CD14-positive monocyte (primary cell): Measurements from ENCODE around the gene EPPIN. TPM values are rescaled to one million over a fixed set of nuclear protein-coding genes. Genes with fewer than 3 reads are reported as not detected.

ENCODE experiments used
- DNase-seq, 3 donors: peaks; one replicate each; pipeline ENCODE4 v3.0.0-alpha.2; 2011 to 2022
- H2AFZ ChIP-seq: 2 replicates; pipeline ENCODE4 v1.6.0; 2012; ENCODE audit warnings: mild to moderate bottlenecking, low read depth, low read length, inconsistent platforms; ENCODE audit not compliant: insufficient read depth, poor library complexity, severe bottlenecking
- H3K27ac ChIP-seq, 2 donors: 1 replicate in 1 of 2; 2 replicates in 1 of 2; pipeline ENCODE4 v1.5.1; 2012 to 2013; ENCODE audit warnings: low read length in 2 of 2, control low read depth in 1 of 2, inconsistent platforms in 1 of 2, low read depth in 1 of 2, mild to moderate bottlenecking in 1 of 2
- H3K27me3 ChIP-seq, 2 donors: one replicate each; pipeline versions ENCODE4 v1.6.0 to v1.6.1; 2011 to 2013; ENCODE audit warnings: low read length in 2 of 2; ENCODE audit not compliant: control insufficient read depth in 2 of 2, insufficient read depth in 2 of 2
- H3K36me3 ChIP-seq, 2 donors: replicated peaks in 1 of 2; 1 replicate in 1 of 2; 2 replicates in 1 of 2; pipeline versions ENCODE4 v1.5.1 to v1.6.1; 2012 to 2013; ENCODE audit warnings: low read length in 2 of 2, control low read depth in 1 of 2, inconsistent platforms in 1 of 2, mild to moderate bottlenecking in 1 of 2; ENCODE audit not compliant: insufficient read depth in 2 of 2, control insufficient read depth in 1 of 2
- H3K4me1 ChIP-seq, 2 donors: 1 replicate in 1 of 2; 2 replicates in 1 of 2; pipeline versions ENCODE4 v1.5.1 to v1.6.1; 2012 to 2013; ENCODE audit warnings: low read length in 2 of 2, control low read depth in 1 of 2, inconsistent platforms in 1 of 2, mild to moderate bottlenecking in 1 of 2, moderate library complexity in 1 of 2; ENCODE audit not compliant: insufficient read depth in 2 of 2, control insufficient read depth in 1 of 2
- H3K4me2 ChIP-seq: replicated peaks from 2 replicates; pipeline ENCODE3; 2012; ENCODE audit warnings: low read length, moderate library complexity, mild to moderate bottlenecking; ENCODE audit not compliant: poor library complexity, severe bottlenecking; ENCODE audit errors: extremely low read depth
- H3K4me3 ChIP-seq, 3 experiments: fragments of 200-600 bp in 1 of 3; sonication (generic) in 1 of 3; replicated peaks in 1 of 3; 1 replicate in 2 of 3; 2 replicates in 1 of 3; pipeline ENCODE4 v1.5.1; 2011 to 2013; ENCODE audit warnings: low read length in 3 of 3, mild to moderate bottlenecking in 3 of 3, control low read depth in 2 of 3, low read depth in 2 of 3, inconsistent platforms in 1 of 3, moderate library complexity in 1 of 3
- H3K79me2 ChIP-seq: 2 replicates; pipeline ENCODE4 v1.6.0; 2012; ENCODE audit warnings: mild to moderate bottlenecking, control low read depth, inconsistent platforms, low read length, moderate library complexity; ENCODE audit not compliant: insufficient read depth
- H3K9ac ChIP-seq: 2 replicates; pipeline ENCODE4 v1.6.0; 2017; ENCODE audit warnings: low read length, mild to moderate bottlenecking; ENCODE audit not compliant: insufficient read depth, poor library complexity, severe bottlenecking
- H3K9me3 ChIP-seq, 2 donors: replicated peaks in 1 of 2; 1 replicate in 1 of 2; 2 replicates in 1 of 2; pipeline versions ENCODE4 v1.5.1 to v1.6.1; 2012 to 2013; ENCODE audit warnings: low read length in 2 of 2, control low read depth in 1 of 2; ENCODE audit not compliant: control insufficient read depth in 1 of 2, insufficient read depth in 1 of 2
- H4K20me1 ChIP-seq: 2 replicates; pipeline ENCODE4 v1.6.0; 2012; ENCODE audit warnings: mild to moderate bottlenecking, low read length, control low read depth, moderate library complexity; ENCODE audit not compliant: insufficient read depth
- H3K27ac Mint-ChIP-seq, 7 donors: one replicate each; pipeline ENCODE4 v1.8.0; 2020; ENCODE audit warnings: mild to moderate bottlenecking in 7 of 7, mixed read lengths in 7 of 7, moderate library complexity in 6 of 7, inconsistent platforms in 2 of 7
- H3K27me3 Mint-ChIP-seq, 3 donors: one replicate each; pipeline ENCODE4 v1.8.0; 2021 to 2022; ENCODE audit warnings: low read depth in 3 of 3, mild to moderate bottlenecking in 3 of 3, mixed read lengths in 3 of 3, moderate library complexity in 3 of 3, inconsistent platforms in 1 of 3
- H3K36me3 Mint-ChIP-seq, 2 donors: one replicate each; pipeline ENCODE4 v1.8.0; 2020; ENCODE audit warnings: mixed read lengths in 2 of 2, inconsistent platforms in 1 of 2, mild to moderate bottlenecking in 1 of 2
- H3K4me1 Mint-ChIP-seq: one replicate; pipeline ENCODE4 v1.8.0; 2020; ENCODE audit warnings: mild to moderate bottlenecking, mixed read lengths
- H3K4me3 Mint-ChIP-seq, 2 donors: one replicate each; pipeline ENCODE4 v1.8.0; 2020; ENCODE audit warnings: mild to moderate bottlenecking in 2 of 2, mixed read lengths in 2 of 2, moderate library complexity in 1 of 2
- H3K9me3 Mint-ChIP-seq, 7 donors: one replicate each; pipeline ENCODE4 v1.8.0; 2020 to 2022; ENCODE audit warnings: mixed read lengths in 7 of 7, mild to moderate bottlenecking in 6 of 7, moderate library complexity in 6 of 7, inconsistent platforms in 2 of 7
- WGBS: methylation state at CpG from one replicate; pipeline ENCODE4 v1.1.5; 2013; ENCODE audit warnings: missing lambda C conversion rate; ENCODE audit not compliant: insufficient coverage; 5-methylcytosine and 5-hydroxymethylcytosine counted together
- intact Hi-C, 2 donors: fragments of 100-400 bp; cut with micrococcal nuclease; formaldehyde crosslinking; loops; one replicate each; pipeline versions ENCODE4 v1.15.0 to v1.15.1; 2023
- polyA plus RNA-seq, 3 donors: library from polyadenylated mRNA; depleted of rRNA in 1 of 3; unstranded in 2 of 3; stranded (reverse) in 1 of 3; fragments of 300-500 nt in 2 of 3; fragments of >200 nt in 1 of 3; fragmentation: Illumina TruSeq in 2 of 3; gene quantifications; 1 replicate in 2 of 3; 2 replicates in 1 of 3; pipeline ENCODE4 v1.2.3, GENCODE V29; 2012 to 2021
- TF ChIP-seq, protein P1 (sequence below): fragments of 200-600 bp; IDR thresholded peaks from one replicate; pipeline ENCODE4 v1.8.0; 2022; ENCODE audit warnings: antibody characterized with exemption, mild to moderate bottlenecking

The EPPIN gene
- polyA plus RNA-seq, 3 donors, result not detected

DNA sequence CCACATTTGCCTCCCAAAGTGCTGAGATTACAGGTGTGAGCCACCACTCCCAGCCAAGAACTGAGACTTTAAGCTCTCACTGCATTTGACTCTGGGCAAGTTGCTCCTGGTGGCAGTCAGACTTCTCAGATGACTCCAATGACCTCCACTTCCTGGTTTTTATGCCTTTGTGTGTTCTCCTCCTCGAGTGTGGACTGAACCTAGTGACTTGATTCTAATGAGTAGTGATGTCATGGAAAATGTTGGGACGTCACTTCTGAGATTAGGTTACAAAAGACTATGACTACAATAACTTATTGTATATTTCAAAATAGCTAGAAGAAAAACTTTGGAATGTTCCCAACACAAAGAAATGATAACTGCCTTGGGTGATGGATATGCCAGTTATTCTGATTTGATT, 43.8 kb downstream of the EPPIN start:
- intact Hi-C loops, result no loop called here
- Mint-ChIP-seq H3K36me3 (no peaks in the 10 kb centered on the region), H3K4me3 (no peak overlapping the region), H3K27ac (no peak overlapping the region), H3K4me1 (no peaks in the 10 kb centered on the region), H3K9me3 (peaks cover 0 to 2% (median 0%) of the 10 kb centered on the region in 7 donors), H3K27me3 (peaks cover 21 to 54% (median 36%) of the 10 kb centered on the region in 3 donors)
- Histone ChIP-seq H3K4me2 (no peak overlapping the region), H3K9me3 (no peaks in the 10 kb centered on the region), H3K27ac (no peak overlapping the region), H3K79me2 (no peaks in the 10 kb centered on the region), H3K36me3 (no peaks in the 10 kb centered on the region), H3K4me1 (no peaks in the 10 kb centered on the region), H2AFZ (no peak overlapping the region), H3K9ac (no peak overlapping the region), H3K27me3 (peaks cover 13 to 25% of the 10 kb centered on the region in 2 donors), H3K4me3 (no peak overlapping the region), H4K20me1 (no peaks in the 10 kb centered on the region)
- TF ChIP-seq, protein P1, sequence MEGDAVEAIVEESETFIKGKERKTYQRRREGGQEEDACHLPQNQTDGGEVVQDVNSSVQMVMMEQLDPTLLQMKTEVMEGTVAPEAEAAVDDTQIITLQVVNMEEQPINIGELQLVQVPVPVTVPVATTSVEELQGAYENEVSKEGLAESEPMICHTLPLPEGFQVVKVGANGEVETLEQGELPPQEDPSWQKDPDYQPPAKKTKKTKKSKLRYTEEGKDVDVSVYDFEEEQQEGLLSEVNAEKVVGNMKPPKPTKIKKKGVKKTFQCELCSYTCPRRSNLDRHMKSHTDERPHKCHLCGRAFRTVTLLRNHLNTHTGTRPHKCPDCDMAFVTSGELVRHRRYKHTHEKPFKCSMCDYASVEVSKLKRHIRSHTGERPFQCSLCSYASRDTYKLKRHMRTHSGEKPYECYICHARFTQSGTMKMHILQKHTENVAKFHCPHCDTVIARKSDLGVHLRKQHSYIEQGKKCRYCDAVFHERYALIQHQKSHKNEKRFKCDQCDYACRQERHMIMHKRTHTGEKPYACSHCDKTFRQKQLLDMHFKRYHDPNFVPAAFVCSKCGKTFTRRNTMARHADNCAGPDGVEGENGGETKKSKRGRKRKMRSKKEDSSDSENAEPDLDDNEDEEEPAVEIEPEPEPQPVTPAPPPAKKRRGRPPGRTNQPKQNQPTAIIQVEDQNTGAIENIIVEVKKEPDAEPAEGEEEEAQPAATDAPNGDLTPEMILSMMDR, result no peak
- no CpG with 5 or more reads among the region's 2 CpGs for WGBS
- DNase-seq, result peak in 1 of 3 donors; percentile 44

GRCh38 chr20:45502561-45502960, 44.6 kb downstream of the EPPIN start:
- Histone ChIP-seq H3K4me1 (no peaks in the 10 kb centered on the region), H3K9me3 (no peaks in the 10 kb centered on the region), H3K4me2 (no peak overlapping the region), H3K9ac (no peak overlapping the region), H3K36me3 (no peaks in the 10 kb centered on the region), H3K4me3 (no peak overlapping the region), H3K27me3 (peaks cover 13 to 25% of the 10 kb centered on the region in 2 donors), H3K79me2 (no peaks in the 10 kb centered on the region), H3K27ac (no peak overlapping the region), H4K20me1 (no peaks in the 10 kb centered on the region), H2AFZ (no peak overlapping the region)
- no peaks in the 10 kb centered on the region for H3K4me1 Mint-ChIP-seq
- TF ChIP-seq, protein P1, result no peak
- no peak overlapping the region for H3K27ac Mint-ChIP-seq
- peaks cover 21 to 58% (median 32%) of the 10 kb centered on the region in 3 donors for H3K27me3 Mint-ChIP-seq
- intact Hi-C loops, result no loop called here
- H3K9me3 Mint-ChIP-seq, result peaks cover 0 to 5% (median 0%) of the 10 kb centered on the region in 7 donors
- no peaks in the 10 kb centered on the region for H3K36me3 Mint-ChIP-seq
- no peak for DNase-seq
- peak overlapping the region in 1 of 2 donors; percentile 18 for H3K4me3 Mint-ChIP-seq
- WGBS, result no CpG with 5 or more reads among the region's 1 CpG
